ENCODE measurements around the gene HASPIN. TPM values are rescaled to one million over a fixed set of nuclear protein-coding genes. Genes with fewer than 3 reads are reported as not detected.

The HASPIN gene
- total and polyA plus RNA-seq, 11 donors = 0.15 to 2.1 (median 0.32) TPM; not detected in 1

- intact Hi-C loops (cut with DNase I) = no loop called here
- H3K4me3 ChIP-seq = no peak overlapping the region
- H3K27me3 ChIP-seq = no peaks in the 10 kb centered on the region
- DNase-seq (no peak), ATAC-seq (no peak)
- H3K36me3 ChIP-seq = no peaks in the 10 kb centered on the region
- TF ChIP-seq POLR2A (IDR thresholded peaks at IDR 0.05) (no peak), CTCF (IDR thresholded peaks at IDR 0.05) (no peak)
- 76 to 83% (median 79%) methylated on average over 10 of the region's 10 CpGs for WGBS, 4 donors
- H3K27ac ChIP-seq = no peak overlapping the region
- H3K9me3 ChIP-seq = no peaks in the 10 kb centered on the region
- no peaks in the 10 kb centered on the region for H3K4me1 ChIP-seq
Measured at GRCh38 chr17:3745071-3745470, 21.4 kb downstream of the HASPIN start.

GRCh38 chr17:3747805-3748204, 24.1 kb downstream of the HASPIN start:
- Histone ChIP-seq H3K36me3 (no peaks in the 10 kb centered on the region), H3K9me3 (no peaks in the 10 kb centered on the region), H3K27me3 (no peaks in the 10 kb centered on the region), H3K27ac (no peak overlapping the region), H3K4me3 (no peak overlapping the region), H3K4me1 (no peaks in the 10 kb centered on the region)
- DNase-seq (no peak), ATAC-seq (no peak)
- intact Hi-C loops (cut with DNase I) = no loop called here
- WGBS, 4 donors = 92 to 96% (median 93%) methylated on average over 9 of the region's 9 CpGs
- TF ChIP-seq CTCF (IDR thresholded peaks at IDR 0.05) = no peak
- TF ChIP-seq POLR2A (IDR thresholded peaks at IDR 0.05) = no peak

- Histone ChIP-seq H3K27ac (no peak overlapping the region), H3K27me3 (no peaks in the 10 kb centered on the region), H3K36me3 (no peaks in the 10 kb centered on the region), H3K9me3 (no peaks in the 10 kb centered on the region), H3K4me3 (no peak overlapping the region), H3K4me1 (no peaks in the 10 kb centered on the region)
- WGBS, 4 donors = 82 to 90% (median 86%) methylated on average over 7 of the region's 7 CpGs
- ATAC-seq = no peak
- TF ChIP-seq POLR2A (IDR thresholded peaks at IDR 0.05) (no peak), CTCF (IDR thresholded peaks at IDR 0.05) (no peak)
- intact Hi-C loops (cut with DNase I) = no loop called here
- no peak for DNase-seq
Measured at GRCh38 chr17:3748576-3748975, 24.9 kb downstream of the HASPIN start.

GRCh38 chr17:3750296-3750695, 26.6 kb downstream of the HASPIN start:
- WGBS, 4 donors = 77 to 91% (median 86%) methylated on average over 12 to 17 of the region's 17 CpGs

More at GRCh38 chr17:3750296-3750695, 26.6 kb downstream of the HASPIN start:
- TF ChIP-seq CTCF (IDR thresholded peaks at IDR 0.05) (no peak), POLR2A (IDR thresholded peaks at IDR 0.05) (no peak)
- Histone ChIP-seq H3K27me3 (peaks cover 0 to 9% (median 0%) of the 10 kb centered on the region in 9 donors), H3K4me1 (peaks cover 0 to 8% (median 0%) of the 10 kb centered on the region in 12 donors), H3K27ac (no peak overlapping the region), H3K36me3 (no peaks in the 10 kb centered on the region), H3K9me3 (no peaks in the 10 kb centered on the region), H3K4me3 (no peak overlapping the region)
- intact Hi-C loops (cut with DNase I) = no loop called here
- DNase-seq = no peak
- ATAC-seq = no peak

Data from heart left ventricle (tissue), 16 donors.